Keratinocyte (primary cell): Measurements from ENCODE around the gene SLC16A7. TPM values are rescaled to one million over a fixed set of nuclear protein-coding genes. Genes with fewer than 3 reads are reported as not detected.

Source experiments
- DNase-seq: peaks from one replicate; pipeline ENCODE4 v3.0.0-alpha.2; 2011; ENCODE audit warnings: low read depth, missing footprints, low spot score
- FAIRE-seq: peaks from 2 replicates; lab custom pipeline; 2011; peaks lifted over from hg19 to GRCh38; lab: Jason Lieb, UNC
- H2AFZ ChIP-seq: 2 replicates; pipeline ENCODE4 v1.6.0; 2012; ENCODE audit warnings: low read length, control low read depth, inconsistent platforms; ENCODE audit not compliant: control insufficient read depth
- H3K27ac ChIP-seq: 2 replicates; pipeline ENCODE4 v1.5.1; 2011; ENCODE audit warnings: low read length; ENCODE audit not compliant: control insufficient read depth, insufficient read depth
- H3K27me3 ChIP-seq: 3 replicates; pipeline ENCODE4 v1.6.0; 2011; ENCODE audit warnings: low read length; ENCODE audit not compliant: control insufficient read depth, insufficient read depth; ENCODE audit errors: extremely low read depth
- H3K36me3 ChIP-seq, 2 experiments: 2 replicates in 1 of 2; 3 replicates in 1 of 2; pipeline ENCODE4 v1.5.1; 2011; ENCODE audit warnings: low read length in 2 of 2, mild to moderate bottlenecking in 1 of 2; ENCODE audit not compliant: control insufficient read depth in 2 of 2, insufficient read depth in 2 of 2; ENCODE audit errors: extremely low read depth in 1 of 2
- H3K4me1 ChIP-seq: 3 replicates; pipeline ENCODE4 v1.5.1; 2011; ENCODE audit warnings: low read length; ENCODE audit not compliant: control insufficient read depth, insufficient read depth; ENCODE audit errors: extremely low read depth
- H3K4me2 ChIP-seq: 3 replicates; pipeline ENCODE4 v1.6.0; 2011; ENCODE audit warnings: low read depth, low read length; ENCODE audit not compliant: control insufficient read depth, insufficient read depth; ENCODE audit errors: extremely low read depth
- H3K4me3 ChIP-seq, 3 experiments: fragments of 200-600 bp in 1 of 3; sonication (generic) in 1 of 3; 2 replicates in 2 of 3; 3 replicates in 1 of 3; pipeline ENCODE4 v1.5.1; 2011 to 2016; ENCODE audit warnings: low read length in 3 of 3, mild to moderate bottlenecking in 3 of 3, control low read depth in 2 of 3, inconsistent platforms in 1 of 3, low read depth in 1 of 3, mixed read lengths in 1 of 3, mixed run types in 1 of 3, moderate library complexity in 1 of 3; ENCODE audit not compliant: control insufficient read depth in 2 of 3, insufficient read depth in 2 of 3; ENCODE audit errors: extremely low read depth in 1 of 3
- H3K79me2 ChIP-seq: 2 replicates; pipeline ENCODE4 v1.6.0; 2012; ENCODE audit warnings: low read length; ENCODE audit not compliant: control insufficient read depth, insufficient read depth
- H3K9ac ChIP-seq: 3 replicates; pipeline ENCODE4 v1.6.0; 2011; ENCODE audit warnings: low read length; ENCODE audit not compliant: control insufficient read depth, insufficient read depth; ENCODE audit errors: extremely low read depth
- H3K9me1 ChIP-seq: 3 replicates; pipeline ENCODE4 v1.6.0; 2011; ENCODE audit warnings: low read length; ENCODE audit not compliant: control insufficient read depth, insufficient read depth; ENCODE audit errors: extremely low read depth
- H3K9me3 ChIP-seq: 2 replicates; pipeline ENCODE4 v1.5.1; 2012; ENCODE audit warnings: low read depth, low read length; ENCODE audit not compliant: control insufficient read depth
- H4K20me1 ChIP-seq: 3 replicates; pipeline ENCODE4 v1.6.0; 2011; ENCODE audit warnings: low read length; ENCODE audit not compliant: control insufficient read depth, insufficient read depth; ENCODE audit errors: extremely low read depth
- CTCF ChIP-seq, 3 experiments: IDR thresholded peaks in 1 of 3; conservative IDR thresholded peaks in 1 of 3; optimal IDR thresholded peaks in 1 of 3; 2 replicates in 2 of 3; 3 replicates in 1 of 3; pipeline versions ENCODE3 to v1.5.1; 2011; ENCODE audit warnings: low read length in 3 of 3, mild to moderate bottlenecking in 3 of 3, moderate library complexity in 2 of 3, control low read depth in 1 of 3, inconsistent platforms in 1 of 3; ENCODE audit not compliant: insufficient read depth in 2 of 3; ENCODE audit errors: extremely low read depth in 1 of 3
- EZH2 ChIP-seq: IDR thresholded peaks from one replicate; pipeline ENCODE4 v1.6.1; 2012; ENCODE audit warnings: inconsistent platforms, mild to moderate bottlenecking, low read length, moderate library complexity
- dilution Hi-C: fragments of 300-500 bp; cut with MboI; formaldehyde crosslinking; loops from one replicate; pipeline ENCODE4 v1.7.0; 2020; ENCODE audit warnings: low sequenced_read_pairs; ENCODE audit not compliant: extremely low pct_ligation_motif_present
- polyA plus RNA-seq, 5 experiments: library from polyadenylated mRNA; depleted of rRNA in 3 of 5; stranded (reverse) in 3 of 5; stranded (forward) in 1 of 5; unstranded in 1 of 5; fragments of >200 nt; gene quantifications; 1 replicate in 1 of 5; 2 replicates in 3 of 5; 3 replicates in 1 of 5; pipeline versions ENCODE4 v1.2.1 to v1.2.3, GENCODE V29; 2011 to 2012; ENCODE audit warnings: missing spikeins in 2 of 5, low read depth in 1 of 5, low replicate concordance in 1 of 5

Gene SLC16A7
- polyA plus RNA-seq, 1 donor (not counting 4 experiments of a cell fraction or from before 2014, with no cell fraction given): 0.87 TPM

- Histone ChIP-seq H3K4me1 (no peaks in the 10 kb centered on the region), H3K36me3 (no peaks in the 10 kb centered on the region), H3K4me3 (no peak overlapping the region), H3K79me2 (no peaks in the 10 kb centered on the region), H3K9me3 (no peaks in the 10 kb centered on the region), H2AFZ (no peak overlapping the region), H3K4me2 (no peak overlapping the region), H3K27me3 (no peaks in the 10 kb centered on the region), H4K20me1 (no peaks in the 10 kb centered on the region), H3K9me1 (no peaks in the 10 kb centered on the region), H3K27ac (no peak overlapping the region), H3K9ac (no peak overlapping the region)
- dilution Hi-C loops: no loop called here
- DNase-seq (no peak), FAIRE-seq (no peak)
- TF ChIP-seq CTCF (optimal IDR thresholded peaks at IDR 0.05 in 1 of 3, IDR thresholded peaks at IDR 0.05 in 1 of 3, conservative IDR thresholded peaks at IDR 0.05 in 1 of 3; ENCODE audit: extremely low read depth in 1 of 3, insufficient read depth in 2 of 3, low read length in 3 of 3) (no peak), EZH2 (no peak)
Observed at GRCh38 chr12:59716043-59716442, 120.2 kb downstream of the SLC16A7 start.

GRCh38 chr12:59717436-59717835 lies 121.6 kb downstream of the SLC16A7 start:
- Histone ChIP-seq H4K20me1 (no peaks in the 10 kb centered on the region), H3K4me3 (no peak overlapping the region), H2AFZ (no peak overlapping the region), H3K4me2 (no peak overlapping the region), H3K4me1 (no peaks in the 10 kb centered on the region), H3K27ac (no peak overlapping the region), H3K9me1 (no peaks in the 10 kb centered on the region), H3K27me3 (no peaks in the 10 kb centered on the region), H3K79me2 (no peaks in the 10 kb centered on the region), H3K36me3 (no peaks in the 10 kb centered on the region), H3K9ac (no peak overlapping the region), H3K9me3 (no peaks in the 10 kb centered on the region)
- no peak for FAIRE-seq
- no peak for DNase-seq
- no peak for TF ChIP-seq EZH2
- TF ChIP-seq CTCF (optimal IDR thresholded peaks at IDR 0.05 in 1 of 3, IDR thresholded peaks at IDR 0.05 in 1 of 3, conservative IDR thresholded peaks at IDR 0.05 in 1 of 3; ENCODE audit: extremely low read depth in 1 of 3, insufficient read depth in 2 of 3, low read length in 3 of 3): no peak
- dilution Hi-C loops: no loop called here
